DND-41 (cell line): ENCODE results near the gene CMTM7.

ENCODE experiments used
- CTCF ChIP-seq: IDR thresholded peaks from 2 replicates; pipeline ENCODE4 v1.5.1; 2012; ENCODE audit warnings: borderline replicate concordance, low read length, moderate library complexity, mild to moderate bottlenecking; ENCODE audit not compliant: poor library complexity, severe bottlenecking; ENCODE audit errors: extremely low read depth
- EZH2 ChIP-seq: IDR thresholded peaks from 3 replicates; pipeline ENCODE4 v1.6.1; 2012; ENCODE audit warnings: borderline replicate concordance, low read depth, mild to moderate bottlenecking, moderate library complexity, low read length, inconsistent platforms; ENCODE audit not compliant: severe bottlenecking

GRCh38 chr3:32420126-32421038 is 28.7 kb downstream of the CMTM7 start:
- TF ChIP-seq CTCF (no peak), EZH2 (no peak)
